Measurements from ENCODE around the gene MORN3. TPM values are rescaled to one million over a fixed set of nuclear protein-coding genes. Genes with fewer than 3 reads are reported as not detected.
"Not testable (repeated sequence)": the region's sequence is repeated elsewhere in the genome, so short reads cannot be mapped to it uniquely, and the experiment has no call there.

Gene MORN3
- total RNA-seq, 2 experiments from 2014 or later, result 0.13 to 0.32 TPM

DNA sequence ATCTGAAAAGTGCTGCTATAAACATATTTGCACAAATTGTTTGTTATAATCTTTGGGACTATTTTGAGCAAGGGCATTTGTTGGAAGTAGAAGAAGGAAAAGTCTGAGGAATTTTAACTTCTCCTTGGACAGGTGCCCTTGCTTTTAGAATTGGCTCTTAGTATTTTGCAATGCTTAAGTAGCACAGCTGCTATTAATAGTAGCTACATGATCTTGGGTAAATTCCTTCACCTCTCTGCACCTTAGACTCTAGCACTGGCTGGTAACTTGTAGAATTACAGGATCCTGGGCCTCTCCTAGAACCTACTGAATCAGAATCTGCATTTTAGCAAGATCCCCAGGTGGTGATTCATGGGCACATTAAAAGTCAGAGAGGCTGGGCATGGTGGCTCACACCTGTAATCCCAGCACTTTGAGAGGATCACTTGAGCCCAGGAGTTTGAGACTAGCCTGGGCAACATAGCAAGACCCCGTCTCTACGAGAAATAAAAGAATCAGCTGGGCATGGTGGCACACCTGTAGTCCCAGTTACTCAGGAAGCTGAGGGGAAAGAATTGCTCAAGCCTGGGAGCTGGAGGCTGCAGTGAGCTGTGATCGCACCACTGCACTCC, 32.3 kb upstream of the MORN3 start:
- intact Hi-C loops (cut with micrococcal nuclease; ENCODE audit: unreplicated experiment), result no loop called here
- Histone ChIP-seq H3K9me2 (ENCODE audit: insufficient read depth, low read length) (no peaks in the 10 kb centered on the region), H3K9me3 (ENCODE audit: low read length) (no peaks in the 10 kb centered on the region), H3K36me3 (ENCODE audit: insufficient read depth, low read length) (no peaks in the 10 kb centered on the region), H3K4me1 (ENCODE audit: insufficient read depth, low read length, poor library complexity, severe bottlenecking) (no peaks in the 10 kb centered on the region), H3K79me2 (ENCODE audit: insufficient read depth, low read depth, low read length) (no peaks in the 10 kb centered on the region), H2AFZ (ENCODE audit: low read length) (no peak overlapping the region), H3K4me2 (ENCODE audit: low read length) (no peak overlapping the region), H4K20me1 (ENCODE audit: insufficient read depth, low read length) (no peaks in the 10 kb centered on the region), H3K4me3 (ENCODE audit: low read depth, low read length, poor library complexity, severe bottlenecking) (no peak overlapping the region), H3K27ac (ENCODE audit: low read depth, low read length, poor library complexity, severe bottlenecking) (no peak overlapping the region)
- DNase-seq (ENCODE audit: low spot score), result no peak
- ChIA-PET POLR2A (interaction anchor here (0.6 to 1.3 kb wide), 4 partner anchors 10 to 97 kb away, joined by 3 to 5 read pairs (median 4); partner anchors contain the start of genes RHOF and TMEM120B), CTCF (ENCODE audit: unreplicated experiment) (no interaction called here)
- no TSS peak for BruUV-seq (replicated peaks)
- TF ChIP-seq, protein P1, sequence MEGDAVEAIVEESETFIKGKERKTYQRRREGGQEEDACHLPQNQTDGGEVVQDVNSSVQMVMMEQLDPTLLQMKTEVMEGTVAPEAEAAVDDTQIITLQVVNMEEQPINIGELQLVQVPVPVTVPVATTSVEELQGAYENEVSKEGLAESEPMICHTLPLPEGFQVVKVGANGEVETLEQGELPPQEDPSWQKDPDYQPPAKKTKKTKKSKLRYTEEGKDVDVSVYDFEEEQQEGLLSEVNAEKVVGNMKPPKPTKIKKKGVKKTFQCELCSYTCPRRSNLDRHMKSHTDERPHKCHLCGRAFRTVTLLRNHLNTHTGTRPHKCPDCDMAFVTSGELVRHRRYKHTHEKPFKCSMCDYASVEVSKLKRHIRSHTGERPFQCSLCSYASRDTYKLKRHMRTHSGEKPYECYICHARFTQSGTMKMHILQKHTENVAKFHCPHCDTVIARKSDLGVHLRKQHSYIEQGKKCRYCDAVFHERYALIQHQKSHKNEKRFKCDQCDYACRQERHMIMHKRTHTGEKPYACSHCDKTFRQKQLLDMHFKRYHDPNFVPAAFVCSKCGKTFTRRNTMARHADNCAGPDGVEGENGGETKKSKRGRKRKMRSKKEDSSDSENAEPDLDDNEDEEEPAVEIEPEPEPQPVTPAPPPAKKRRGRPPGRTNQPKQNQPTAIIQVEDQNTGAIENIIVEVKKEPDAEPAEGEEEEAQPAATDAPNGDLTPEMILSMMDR (conservative IDR thresholded peaks at IDR 0.05; ENCODE audit: low read length), result no peak
- no peak for TF ChIP-seq EZH2phosphoT487 (IDR thresholded peaks at IDR 0.05; ENCODE audit: borderline replicate concordance, low read depth, low read length)

DNA sequence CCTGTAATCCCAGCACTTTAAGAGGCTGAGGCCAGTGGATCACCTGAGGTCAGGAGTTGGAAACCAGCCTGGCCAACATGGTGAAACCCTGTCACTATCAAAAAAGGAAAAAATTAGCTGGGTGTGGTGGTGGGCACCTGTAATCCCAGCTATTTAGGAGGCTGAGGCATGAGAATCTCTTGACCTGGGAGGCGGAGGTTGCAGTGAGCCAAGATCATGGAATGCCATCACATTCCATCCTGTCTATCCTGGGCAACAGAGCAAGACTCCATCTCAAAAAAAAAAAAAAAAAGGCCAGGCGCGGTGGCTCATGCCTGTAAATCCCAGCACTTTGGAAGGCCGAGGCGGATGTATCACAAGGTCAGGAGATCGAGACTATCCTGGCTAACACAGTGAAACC, 28.4 kb upstream of the MORN3 start:
- H2AFZ ChIP-seq (ENCODE audit: low read length); H3K4me3 ChIP-seq (ENCODE audit: low read depth, low read length, poor library complexity, severe bottlenecking); H3K9me3 ChIP-seq (ENCODE audit: low read length); H4K20me1 ChIP-seq (ENCODE audit: insufficient read depth, low read length); H3K79me2 ChIP-seq (ENCODE audit: insufficient read depth, low read depth, low read length); H3K4me2 ChIP-seq (ENCODE audit: low read length); H3K36me3 ChIP-seq (ENCODE audit: insufficient read depth, low read length); H3K9me2 ChIP-seq (ENCODE audit: insufficient read depth, low read length); H3K27ac ChIP-seq (ENCODE audit: low read depth, low read length, poor library complexity, severe bottlenecking); DNase-seq (ENCODE audit: low spot score); POLR2A ChIA-PET; H3K4me1 ChIP-seq (ENCODE audit: insufficient read depth, low read length, poor library complexity, severe bottlenecking); BruUV-seq (replicated peaks): not testable (repeated sequence)
- intact Hi-C loops (cut with micrococcal nuclease; ENCODE audit: unreplicated experiment), result loop anchor here (1.0 to 5.0 kb wide), 3 partner anchors 75 to 189 kb away; partner anchors contain the start of gene PSMD9
- CTCF ChIA-PET (ENCODE audit: unreplicated experiment), result interaction anchor here (0.6 kb wide), 1 partner anchor 16 kb away, joined by 9 read pairs; no protein-coding TSS in a partner anchor

DNA sequence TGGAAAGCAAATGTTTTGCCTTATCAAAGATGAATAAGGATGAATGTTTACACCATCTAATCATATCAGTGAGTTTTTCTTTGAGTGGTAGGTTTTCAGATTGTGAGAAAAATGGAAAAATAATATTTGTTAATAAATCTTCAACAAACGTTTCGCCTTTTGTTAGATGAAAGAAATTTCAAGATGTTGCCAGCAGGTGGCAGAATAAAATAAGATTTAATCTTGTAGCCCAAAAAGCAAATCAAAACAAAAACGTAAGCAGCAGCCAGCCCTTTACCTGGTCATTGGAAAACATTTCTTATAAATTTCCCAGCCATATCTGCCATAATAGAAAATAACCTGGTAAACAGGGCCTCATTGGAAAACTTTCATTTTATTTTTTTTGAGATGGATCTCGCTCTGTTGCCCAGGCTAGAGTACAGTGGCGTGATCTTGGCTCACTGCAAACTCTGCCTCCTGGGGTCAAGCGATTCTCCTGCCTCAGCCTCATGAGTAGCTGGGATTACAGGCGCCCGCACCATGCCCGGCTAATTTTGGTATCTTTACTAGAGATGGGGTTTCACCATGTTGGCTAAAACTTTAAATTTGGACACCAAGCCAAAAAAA, 27.7 kb upstream of the MORN3 start:
- CTCF ChIA-PET (ENCODE audit: unreplicated experiment), result interaction anchor here (0.6 kb wide), 1 partner anchor 16 kb away, joined by 9 read pairs; no protein-coding TSS in a partner anchor
- intact Hi-C loops (cut with micrococcal nuclease; ENCODE audit: unreplicated experiment), result loop anchor here (1.0 to 5.0 kb wide), 3 partner anchors 76 to 190 kb away; partner anchors contain the start of gene PSMD9
- DNase-seq (ENCODE audit: low spot score), result peak; percentile 77
- H3K36me3 ChIP-seq (ENCODE audit: insufficient read depth, low read length), result no peaks in the 10 kb centered on the region
- POLR2A ChIA-PET, result no interaction called here
- no peaks in the 10 kb centered on the region for H3K4me1 ChIP-seq (ENCODE audit: insufficient read depth, low read length, poor library complexity, severe bottlenecking)
- no peaks in the 10 kb centered on the region for H3K79me2 ChIP-seq (ENCODE audit: insufficient read depth, low read depth, low read length)
- H3K9me2 ChIP-seq (ENCODE audit: insufficient read depth, low read length), result no peaks in the 10 kb centered on the region
- no peak overlapping the region for H2AFZ ChIP-seq (ENCODE audit: low read length)
- H4K20me1 ChIP-seq (ENCODE audit: insufficient read depth, low read length), result no peaks in the 10 kb centered on the region
- no peak overlapping the region for H3K4me3 ChIP-seq (ENCODE audit: low read depth, low read length, poor library complexity, severe bottlenecking)
- peak overlapping the region; percentile 21; the same call in 1 of the 2 replicates for H3K4me2 ChIP-seq (ENCODE audit: low read length)
- no TSS peak for BruUV-seq (replicated peaks)
- TF ChIP-seq, protein P1 (conservative IDR thresholded peaks at IDR 0.05; ENCODE audit: low read length), result peak; percentile 90
- no peak for TF ChIP-seq EZH2phosphoT487 (IDR thresholded peaks at IDR 0.05; ENCODE audit: borderline replicate concordance, low read depth, low read length)
- H3K27ac ChIP-seq (ENCODE audit: low read depth, low read length, poor library complexity, severe bottlenecking), result no peak overlapping the region
- H3K9me3 ChIP-seq (ENCODE audit: low read length), result no peaks in the 10 kb centered on the region
